Measurements from ENCODE around the gene RGS7.

DNA sequence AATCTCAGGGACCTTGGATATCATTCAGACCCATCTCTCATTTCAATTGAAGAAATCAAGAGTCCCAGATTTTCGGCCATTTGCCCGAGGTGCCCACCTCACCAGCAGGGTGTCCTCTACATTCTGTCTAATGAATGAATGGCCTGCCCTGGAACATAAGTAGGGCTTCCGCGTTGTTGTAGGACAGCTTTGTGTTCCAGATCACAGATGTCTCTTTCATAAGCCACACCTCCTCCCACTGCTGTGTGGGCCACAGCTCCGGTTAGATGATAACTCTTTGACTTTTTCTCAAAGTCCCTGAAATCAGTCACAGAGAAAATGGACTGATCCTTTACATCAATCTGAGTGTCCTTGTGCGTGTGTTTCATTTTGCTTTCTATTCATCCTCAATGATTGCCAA, 144.4 kb downstream of the RGS7 start:
- TF ChIP-seq, protein P1, sequence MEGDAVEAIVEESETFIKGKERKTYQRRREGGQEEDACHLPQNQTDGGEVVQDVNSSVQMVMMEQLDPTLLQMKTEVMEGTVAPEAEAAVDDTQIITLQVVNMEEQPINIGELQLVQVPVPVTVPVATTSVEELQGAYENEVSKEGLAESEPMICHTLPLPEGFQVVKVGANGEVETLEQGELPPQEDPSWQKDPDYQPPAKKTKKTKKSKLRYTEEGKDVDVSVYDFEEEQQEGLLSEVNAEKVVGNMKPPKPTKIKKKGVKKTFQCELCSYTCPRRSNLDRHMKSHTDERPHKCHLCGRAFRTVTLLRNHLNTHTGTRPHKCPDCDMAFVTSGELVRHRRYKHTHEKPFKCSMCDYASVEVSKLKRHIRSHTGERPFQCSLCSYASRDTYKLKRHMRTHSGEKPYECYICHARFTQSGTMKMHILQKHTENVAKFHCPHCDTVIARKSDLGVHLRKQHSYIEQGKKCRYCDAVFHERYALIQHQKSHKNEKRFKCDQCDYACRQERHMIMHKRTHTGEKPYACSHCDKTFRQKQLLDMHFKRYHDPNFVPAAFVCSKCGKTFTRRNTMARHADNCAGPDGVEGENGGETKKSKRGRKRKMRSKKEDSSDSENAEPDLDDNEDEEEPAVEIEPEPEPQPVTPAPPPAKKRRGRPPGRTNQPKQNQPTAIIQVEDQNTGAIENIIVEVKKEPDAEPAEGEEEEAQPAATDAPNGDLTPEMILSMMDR (IDR thresholded peaks at IDR 0.05) = no peak
- TF ChIP-seq POLR2A (IDR thresholded peaks at IDR 0.05) = no peak

All from thyroid gland (tissue), 4 donors.